ENCODE data around the gene MYRF. TPM values are rescaled to one million over a fixed set of nuclear protein-coding genes. Genes with fewer than 3 reads are reported as not detected.

MYRF gene
- total RNA-seq, 3 donors from 2014 or later (not counting 1 experiment from before 2014, with no cell fraction given): 4.9 to 15.3 (median 7.3) TPM

DNA sequence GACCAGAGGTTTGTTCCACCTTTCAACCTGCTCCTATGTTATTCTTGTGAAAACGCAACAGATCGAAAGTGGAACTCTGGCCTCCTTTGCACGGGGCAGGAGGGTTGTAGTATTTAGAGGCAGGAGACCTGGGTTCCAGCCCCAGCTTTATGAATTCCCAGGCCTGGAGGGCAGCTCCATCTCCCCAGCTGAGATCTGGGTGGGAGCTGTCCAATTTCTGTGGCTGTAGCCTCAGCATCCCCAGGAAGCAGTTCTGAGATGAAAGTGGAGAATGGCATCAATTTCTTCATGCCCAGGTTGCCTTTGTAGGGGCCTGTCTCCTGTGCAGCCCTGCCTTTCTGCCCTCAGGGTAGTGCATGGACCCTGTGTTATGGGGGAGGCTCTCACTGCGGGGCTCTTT, 79.8 kb downstream of the MYRF start:
- WGBS (ENCODE audit: insufficient coverage): 92% methylated on average over 4 of the region's 4 CpGs
- Mint-ChIP-seq H3K27ac (peak overlapping the region; percentile 97 to 98), H3K27me3 (ENCODE audit: low read depth in 2 of 2) (no peaks in the 10 kb centered on the region)

DNA sequence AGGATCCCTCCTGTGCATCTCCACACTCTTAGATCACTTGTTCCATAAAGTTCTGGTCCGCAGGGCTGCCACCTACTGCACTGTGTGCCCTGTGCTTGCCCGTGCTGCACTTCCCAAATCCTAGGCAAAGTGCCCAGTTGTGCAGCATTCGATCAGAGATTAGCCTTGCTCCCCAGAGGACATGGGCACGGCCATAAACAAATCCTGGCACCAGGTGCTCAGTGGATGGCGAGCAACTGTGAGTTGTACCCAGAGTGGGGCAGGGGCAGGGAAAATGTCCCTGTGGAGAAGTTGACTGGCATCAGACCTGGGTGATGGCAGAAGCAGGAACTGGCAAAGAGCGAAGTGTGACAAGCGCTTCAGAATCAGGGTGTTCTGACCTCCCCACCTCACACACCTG, 80.3 kb downstream of the MYRF start:
- no peaks in the 10 kb centered on the region for H3K27me3 ChIP-seq (ENCODE audit: control insufficient read depth, insufficient read depth, low read length)
- H3K9me3 ChIP-seq (ENCODE audit: control insufficient read depth, insufficient read depth, low read length): no peaks in the 10 kb centered on the region
- no peak for DNase-seq
- intact Hi-C loops (cut with micrococcal nuclease): no loop called here
- WGBS (ENCODE audit: insufficient coverage): 78% methylated on average over 7 of the region's 7 CpGs
- TF ChIP-seq, protein P1, sequence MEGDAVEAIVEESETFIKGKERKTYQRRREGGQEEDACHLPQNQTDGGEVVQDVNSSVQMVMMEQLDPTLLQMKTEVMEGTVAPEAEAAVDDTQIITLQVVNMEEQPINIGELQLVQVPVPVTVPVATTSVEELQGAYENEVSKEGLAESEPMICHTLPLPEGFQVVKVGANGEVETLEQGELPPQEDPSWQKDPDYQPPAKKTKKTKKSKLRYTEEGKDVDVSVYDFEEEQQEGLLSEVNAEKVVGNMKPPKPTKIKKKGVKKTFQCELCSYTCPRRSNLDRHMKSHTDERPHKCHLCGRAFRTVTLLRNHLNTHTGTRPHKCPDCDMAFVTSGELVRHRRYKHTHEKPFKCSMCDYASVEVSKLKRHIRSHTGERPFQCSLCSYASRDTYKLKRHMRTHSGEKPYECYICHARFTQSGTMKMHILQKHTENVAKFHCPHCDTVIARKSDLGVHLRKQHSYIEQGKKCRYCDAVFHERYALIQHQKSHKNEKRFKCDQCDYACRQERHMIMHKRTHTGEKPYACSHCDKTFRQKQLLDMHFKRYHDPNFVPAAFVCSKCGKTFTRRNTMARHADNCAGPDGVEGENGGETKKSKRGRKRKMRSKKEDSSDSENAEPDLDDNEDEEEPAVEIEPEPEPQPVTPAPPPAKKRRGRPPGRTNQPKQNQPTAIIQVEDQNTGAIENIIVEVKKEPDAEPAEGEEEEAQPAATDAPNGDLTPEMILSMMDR (IDR thresholded peaks at IDR 0.05): no peak
- Mint-ChIP-seq H3K36me3 (no peaks in the 10 kb centered on the region), H3K9me3 (no peaks in the 10 kb centered on the region), H3K27ac (peak overlapping the region; percentile 97 to 98), H3K4me1 (peaks cover 70 to 75% of the 10 kb centered on the region in 2 donors), H3K4me3 (no peak overlapping the region), H3K27me3 (ENCODE audit: low read depth in 2 of 2) (no peaks in the 10 kb centered on the region)
- no peak overlapping the region for H3K27ac ChIP-seq (ENCODE audit: low read length)
- no peak for ATAC-seq
- H3K36me3 ChIP-seq (ENCODE audit: control insufficient read depth, insufficient read depth, low read length): no peaks in the 10 kb centered on the region
- no peak overlapping the region for H3K4me3 ChIP-seq (ENCODE audit: low read length)
- H3K4me1 ChIP-seq (ENCODE audit: control insufficient read depth, insufficient read depth, low read length): peaks cover 48% of the 10 kb centered on the region

More for the DNA sequence above, 79.8 kb downstream of the MYRF start:
- Mint-ChIP-seq H3K4me1 (peaks cover 70 to 79% of the 10 kb centered on the region in 2 donors), H3K4me3 (peak overlapping the region; percentile 40), H3K36me3 (no peaks in the 10 kb centered on the region), H3K9me3 (no peaks in the 10 kb centered on the region)
- intact Hi-C loops (cut with micrococcal nuclease): no loop called here
- no peak overlapping the region for H3K4me3 ChIP-seq (ENCODE audit: low read length)
- no peak for ATAC-seq
- H3K27ac ChIP-seq (ENCODE audit: low read length): no peak overlapping the region
- DNase-seq: no peak
- TF ChIP-seq, protein P1 (IDR thresholded peaks at IDR 0.05): no peak
- H3K27me3 ChIP-seq (ENCODE audit: control insufficient read depth, insufficient read depth, low read length): no peaks in the 10 kb centered on the region
- H3K9me3 ChIP-seq (ENCODE audit: control insufficient read depth, insufficient read depth, low read length): no peaks in the 10 kb centered on the region
- peaks cover 52% of the 10 kb centered on the region for H3K4me1 ChIP-seq (ENCODE audit: control insufficient read depth, insufficient read depth, low read length)
- no peaks in the 10 kb centered on the region for H3K36me3 ChIP-seq (ENCODE audit: control insufficient read depth, insufficient read depth, low read length)

DNA sequence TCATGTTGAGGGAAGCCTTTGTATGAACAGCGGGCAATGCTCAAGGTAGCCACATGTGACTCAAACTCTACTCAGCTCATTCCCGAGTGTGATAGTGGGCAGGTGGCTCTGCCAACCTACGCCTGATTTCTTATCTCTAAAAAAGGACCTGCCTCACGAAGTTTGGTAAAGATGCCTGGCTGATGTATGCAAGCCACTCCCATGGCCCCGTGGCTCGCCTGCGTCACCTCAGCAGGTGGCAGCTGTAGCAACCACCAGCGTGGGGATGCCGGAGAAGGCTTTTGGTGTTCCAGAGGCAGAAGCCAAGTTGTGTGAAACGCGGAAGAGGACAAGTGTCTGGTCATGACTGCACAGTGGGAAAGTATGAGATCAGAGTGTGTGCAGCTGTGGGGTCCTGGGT, 81.0 kb downstream of the MYRF start:
- Histone ChIP-seq H3K27me3 (ENCODE audit: control insufficient read depth, insufficient read depth, low read length) (no peaks in the 10 kb centered on the region), H3K4me1 (ENCODE audit: control insufficient read depth, insufficient read depth, low read length) (peaks cover 41% of the 10 kb centered on the region), H3K9me3 (ENCODE audit: control insufficient read depth, insufficient read depth, low read length) (no peaks in the 10 kb centered on the region), H3K27ac (ENCODE audit: low read length) (no peak overlapping the region), H3K4me3 (ENCODE audit: low read length) (no peak overlapping the region), H3K36me3 (ENCODE audit: control insufficient read depth, insufficient read depth, low read length) (no peaks in the 10 kb centered on the region)
- intact Hi-C loops (cut with micrococcal nuclease): no loop called here
- TF ChIP-seq, protein P1 (IDR thresholded peaks at IDR 0.05): no peak
- H3K27me3 Mint-ChIP-seq (ENCODE audit: low read depth in 2 of 2): no peaks in the 10 kb centered on the region
- WGBS (ENCODE audit: insufficient coverage): 87% methylated on average over 11 of the region's 11 CpGs
- peak overlapping the region; percentile 79 for H3K4me3 Mint-ChIP-seq
- H3K9me3 Mint-ChIP-seq: no peaks in the 10 kb centered on the region
- H3K4me1 Mint-ChIP-seq: peaks cover 68 to 70% of the 10 kb centered on the region in 2 donors
- no peaks in the 10 kb centered on the region for H3K36me3 Mint-ChIP-seq
- no peak for ATAC-seq
- H3K27ac Mint-ChIP-seq: peak overlapping the region; percentile 97 to 98
- DNase-seq: peak in 1 of 2 donors; percentile 25

DNA sequence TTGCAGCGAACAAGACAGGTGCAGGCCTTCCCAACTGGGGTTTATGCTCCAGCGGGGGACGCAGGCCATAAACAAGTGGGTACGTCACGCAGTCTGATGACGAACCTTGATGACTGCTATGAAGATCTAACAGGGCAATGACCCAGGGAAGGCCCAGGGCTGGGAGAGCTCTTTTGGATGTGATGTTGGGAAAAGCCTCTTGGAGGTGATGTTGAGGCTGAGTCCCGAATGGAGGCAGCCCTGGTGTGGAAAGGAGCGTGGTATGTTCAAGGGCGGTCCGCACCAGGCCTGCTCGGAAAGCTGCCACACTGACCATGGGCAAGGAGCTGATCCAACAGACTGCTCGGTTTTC, 81.5 kb downstream of the MYRF start:
- no peaks in the 10 kb centered on the region for H3K27me3 Mint-ChIP-seq (ENCODE audit: low read depth in 2 of 2)
- H3K27me3 ChIP-seq (ENCODE audit: control insufficient read depth, insufficient read depth, low read length): no peaks in the 10 kb centered on the region
- TF ChIP-seq, protein P1 (IDR thresholded peaks at IDR 0.05): no peak
- 90% methylated on average over 12 of the region's 12 CpGs for whole genome bisulfite sequencing (ENCODE audit: insufficient coverage)
- H3K9me3 Mint-ChIP-seq: no peaks in the 10 kb centered on the region
- intact Hi-C loops (cut with micrococcal nuclease): loop anchor here (2.0 kb wide), 1 partner anchor 37 kb away; no protein-coding TSS in a partner anchor
- H3K36me3 Mint-ChIP-seq: no peaks in the 10 kb centered on the region
- no peaks in the 10 kb centered on the region for H3K9me3 ChIP-seq (ENCODE audit: control insufficient read depth, insufficient read depth, low read length)
- no peak overlapping the region for H3K4me3 ChIP-seq (ENCODE audit: low read length)
- peak overlapping the region; percentile 83 for H3K27ac ChIP-seq (ENCODE audit: low read length)
- H3K4me1 Mint-ChIP-seq: peaks cover 68 to 70% of the 10 kb centered on the region in 2 donors
- DNase-seq (no peak), ATAC-seq (no peak)
- H3K4me3 Mint-ChIP-seq: peak overlapping the region; percentile 79
- H3K27ac Mint-ChIP-seq: peak overlapping the region; percentile 97 to 98
- no peaks in the 10 kb centered on the region for H3K36me3 ChIP-seq (ENCODE audit: control insufficient read depth, insufficient read depth, low read length)
- H3K4me1 ChIP-seq (ENCODE audit: control insufficient read depth, insufficient read depth, low read length): peaks cover 37% of the 10 kb centered on the region
